Lung microvascular endothelial cell (primary cell): ENCODE data around the gene PPP6R2. TPM values are rescaled to one million over a fixed set of nuclear protein-coding genes. Genes with fewer than 3 reads are reported as not detected.
"Not testable (repeated sequence)": the region's sequence is repeated elsewhere in the genome, so short reads cannot be mapped to it uniquely, and the experiment has no call there.

Experiments used
- DNase-seq, 2 donors: peaks; one replicate each; pipeline versions ENCODE4 v3.0.0 to v3.0.0-alpha.2; 2010; ENCODE audit warnings: low read depth in 2 of 2
- total RNA-seq: library from RNA; depleted of rRNA; stranded (reverse); fragments of >200 nt; gene quantifications from 2 replicates; pipeline ENCODE4 v1.2.1, GENCODE V29; 2014

Gene PPP6R2
- total RNA-seq, 1 donor from 2014 or later, result 37.7 TPM

- DNase-seq, result no peak
Observed at GRCh38 chr22:50339945-50340879, 2.9 kb upstream of the PPP6R2 start.

- DNase-seq, result peak; percentile 84 to 90
Observed at GRCh38 chr22:50341977-50342650, 1.0 kb upstream of the PPP6R2 start.

GRCh38 chr22:50343541-50343935 is 411 bp downstream of the PPP6R2 start:
- no peak for DNase-seq

- no peak for DNase-seq
Observed at GRCh38 chr22:50346470-50346869, 3.3 kb downstream of the PPP6R2 start.

GRCh38 chr22:50347157-50347556 is 4.0 kb downstream of the PPP6R2 start:
- no peak for DNase-seq

GRCh38 chr22:50348058-50348457 is 4.9 kb downstream of the PPP6R2 start:
- DNase-seq, result no peak

GRCh38 chr22:50356186-50356585 is 13.1 kb downstream of the PPP6R2 start:
- DNase-seq, result no peak

GRCh38 chr22:50357222-50357621 is 14.1 kb downstream of the PPP6R2 start:
- DNase-seq, result no peak

GRCh38 chr22:50357756-50358155 is 14.6 kb downstream of the PPP6R2 start:
- no peak for DNase-seq

- no peak for DNase-seq
Observed at GRCh38 chr22:50360578-50360977, 17.5 kb downstream of the PPP6R2 start.

- DNase-seq, result no peak
Observed at GRCh38 chr22:50361222-50361621, 18.1 kb downstream of the PPP6R2 start.

GRCh38 chr22:50361688-50362087 is 18.6 kb downstream of the PPP6R2 start:
- DNase-seq, result no peak

GRCh38 chr22:50363166-50363802 is 20.2 kb downstream of the PPP6R2 start:
- DNase-seq, result no peak

- DNase-seq, result not testable (repeated sequence)
Observed at GRCh38 chr22:50363803-50364194, 20.7 kb downstream of the PPP6R2 start.

GRCh38 chr22:50367778-50368500 is 24.8 kb downstream of the PPP6R2 start:
- DNase-seq, result no peak

GRCh38 chr22:50371101-50371648 is 28.0 kb downstream of the PPP6R2 start:
- DNase-seq, result no peak

- DNase-seq, result no peak
Observed at GRCh38 chr22:50376085-50376651, 33.0 kb downstream of the PPP6R2 start.

- not testable (repeated sequence) for DNase-seq
Observed at GRCh38 chr22:50381021-50381555, 38.0 kb downstream of the PPP6R2 start.

- no peak for DNase-seq
Observed at GRCh38 chr22:50396751-50397370, 53.7 kb downstream of the PPP6R2 start.
